HL-60 (cell line): ENCODE measurements around the gene MEG3.

ENCODE experiments used
- DNase-seq, 2 experiments: peaks; one replicate each; pipeline ENCODE4 v3.0.0-alpha.2; 2010 to 2020; ENCODE audit warnings: low read depth in 1 of 2, low spot score in 1 of 2
- H3K27ac ChIP-seq: fragments of 250-450 bp; sonication (Bioruptor Pico); replicated peaks from 2 replicates; pipeline ENCODE4 v1.5.1; 2020; ENCODE audit warnings: mild to moderate bottlenecking, moderate library complexity
- H3K27me3 ChIP-seq: fragments of 250-450 bp; sonication (Bioruptor Pico); 2 replicates; pipeline ENCODE4 v1.5.1; 2021; ENCODE audit warnings: mild to moderate bottlenecking, moderate library complexity; ENCODE audit not compliant: insufficient read depth, poor library complexity, severe bottlenecking
- H3K4me3 ChIP-seq: replicated peaks from 2 replicates; pipeline ENCODE4 v1.5.1; 2011; ENCODE audit warnings: mild to moderate bottlenecking, control low read depth, low read length; ENCODE audit not compliant: insufficient read depth
- GABPA ChIP-seq: IDR thresholded peaks from 2 replicates; pipeline ENCODE4 v1.6.1; 2012; ENCODE audit warnings: low read depth
- POLR2AphosphoS5 ChIP-seq: IDR thresholded peaks from 2 replicates; pipeline ENCODE4 v1.6.1; 2012; ENCODE audit warnings: low read depth
- SPI1 ChIP-seq: IDR thresholded peaks from 2 replicates; pipeline ENCODE4 v1.6.1; 2012; ENCODE audit warnings: low read depth, mild to moderate bottlenecking, borderline replicate concordance
- TF ChIP-seq, protein P1 (sequence below): IDR thresholded peaks from one replicate; pipeline ENCODE4 v1.5.1; 2011; ENCODE audit warnings: low read length, control low read depth, inconsistent platforms; ENCODE audit not compliant: insufficient read depth
- TF ChIP-seq, protein P2 (sequence below): IDR thresholded peaks from 2 replicates; pipeline ENCODE4 v1.6.1; 2012; ENCODE audit warnings: low read depth; ENCODE audit not compliant: insufficient replicate concordance

The MEG3 gene

GRCh38 chr14:100881211-100882025 is 55.5 kb downstream of the MEG3 start:
- Histone ChIP-seq H3K27ac (no peak overlapping the region), H3K4me3 (no peak overlapping the region), H3K27me3 (peaks cover 2% of the 10 kb centered on the region)
- TF ChIP-seq, protein P1, sequence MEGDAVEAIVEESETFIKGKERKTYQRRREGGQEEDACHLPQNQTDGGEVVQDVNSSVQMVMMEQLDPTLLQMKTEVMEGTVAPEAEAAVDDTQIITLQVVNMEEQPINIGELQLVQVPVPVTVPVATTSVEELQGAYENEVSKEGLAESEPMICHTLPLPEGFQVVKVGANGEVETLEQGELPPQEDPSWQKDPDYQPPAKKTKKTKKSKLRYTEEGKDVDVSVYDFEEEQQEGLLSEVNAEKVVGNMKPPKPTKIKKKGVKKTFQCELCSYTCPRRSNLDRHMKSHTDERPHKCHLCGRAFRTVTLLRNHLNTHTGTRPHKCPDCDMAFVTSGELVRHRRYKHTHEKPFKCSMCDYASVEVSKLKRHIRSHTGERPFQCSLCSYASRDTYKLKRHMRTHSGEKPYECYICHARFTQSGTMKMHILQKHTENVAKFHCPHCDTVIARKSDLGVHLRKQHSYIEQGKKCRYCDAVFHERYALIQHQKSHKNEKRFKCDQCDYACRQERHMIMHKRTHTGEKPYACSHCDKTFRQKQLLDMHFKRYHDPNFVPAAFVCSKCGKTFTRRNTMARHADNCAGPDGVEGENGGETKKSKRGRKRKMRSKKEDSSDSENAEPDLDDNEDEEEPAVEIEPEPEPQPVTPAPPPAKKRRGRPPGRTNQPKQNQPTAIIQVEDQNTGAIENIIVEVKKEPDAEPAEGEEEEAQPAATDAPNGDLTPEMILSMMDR, result no peak
- no peak for TF ChIP-seq SPI1
- TF ChIP-seq, protein P2, sequence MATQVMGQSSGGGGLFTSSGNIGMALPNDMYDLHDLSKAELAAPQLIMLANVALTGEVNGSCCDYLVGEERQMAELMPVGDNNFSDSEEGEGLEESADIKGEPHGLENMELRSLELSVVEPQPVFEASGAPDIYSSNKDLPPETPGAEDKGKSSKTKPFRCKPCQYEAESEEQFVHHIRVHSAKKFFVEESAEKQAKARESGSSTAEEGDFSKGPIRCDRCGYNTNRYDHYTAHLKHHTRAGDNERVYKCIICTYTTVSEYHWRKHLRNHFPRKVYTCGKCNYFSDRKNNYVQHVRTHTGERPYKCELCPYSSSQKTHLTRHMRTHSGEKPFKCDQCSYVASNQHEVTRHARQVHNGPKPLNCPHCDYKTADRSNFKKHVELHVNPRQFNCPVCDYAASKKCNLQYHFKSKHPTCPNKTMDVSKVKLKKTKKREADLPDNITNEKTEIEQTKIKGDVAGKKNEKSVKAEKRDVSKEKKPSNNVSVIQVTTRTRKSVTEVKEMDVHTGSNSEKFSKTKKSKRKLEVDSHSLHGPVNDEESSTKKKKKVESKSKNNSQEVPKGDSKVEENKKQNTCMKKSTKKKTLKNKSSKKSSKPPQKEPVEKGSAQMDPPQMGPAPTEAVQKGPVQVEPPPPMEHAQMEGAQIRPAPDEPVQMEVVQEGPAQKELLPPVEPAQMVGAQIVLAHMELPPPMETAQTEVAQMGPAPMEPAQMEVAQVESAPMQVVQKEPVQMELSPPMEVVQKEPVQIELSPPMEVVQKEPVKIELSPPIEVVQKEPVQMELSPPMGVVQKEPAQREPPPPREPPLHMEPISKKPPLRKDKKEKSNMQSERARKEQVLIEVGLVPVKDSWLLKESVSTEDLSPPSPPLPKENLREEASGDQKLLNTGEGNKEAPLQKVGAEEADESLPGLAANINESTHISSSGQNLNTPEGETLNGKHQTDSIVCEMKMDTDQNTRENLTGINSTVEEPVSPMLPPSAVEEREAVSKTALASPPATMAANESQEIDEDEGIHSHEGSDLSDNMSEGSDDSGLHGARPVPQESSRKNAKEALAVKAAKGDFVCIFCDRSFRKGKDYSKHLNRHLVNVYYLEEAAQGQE, result no peak
- TF ChIP-seq GABPA, result no peak
- no peak for TF ChIP-seq POLR2AphosphoS5
- no peak for DNase-seq

DNA sequence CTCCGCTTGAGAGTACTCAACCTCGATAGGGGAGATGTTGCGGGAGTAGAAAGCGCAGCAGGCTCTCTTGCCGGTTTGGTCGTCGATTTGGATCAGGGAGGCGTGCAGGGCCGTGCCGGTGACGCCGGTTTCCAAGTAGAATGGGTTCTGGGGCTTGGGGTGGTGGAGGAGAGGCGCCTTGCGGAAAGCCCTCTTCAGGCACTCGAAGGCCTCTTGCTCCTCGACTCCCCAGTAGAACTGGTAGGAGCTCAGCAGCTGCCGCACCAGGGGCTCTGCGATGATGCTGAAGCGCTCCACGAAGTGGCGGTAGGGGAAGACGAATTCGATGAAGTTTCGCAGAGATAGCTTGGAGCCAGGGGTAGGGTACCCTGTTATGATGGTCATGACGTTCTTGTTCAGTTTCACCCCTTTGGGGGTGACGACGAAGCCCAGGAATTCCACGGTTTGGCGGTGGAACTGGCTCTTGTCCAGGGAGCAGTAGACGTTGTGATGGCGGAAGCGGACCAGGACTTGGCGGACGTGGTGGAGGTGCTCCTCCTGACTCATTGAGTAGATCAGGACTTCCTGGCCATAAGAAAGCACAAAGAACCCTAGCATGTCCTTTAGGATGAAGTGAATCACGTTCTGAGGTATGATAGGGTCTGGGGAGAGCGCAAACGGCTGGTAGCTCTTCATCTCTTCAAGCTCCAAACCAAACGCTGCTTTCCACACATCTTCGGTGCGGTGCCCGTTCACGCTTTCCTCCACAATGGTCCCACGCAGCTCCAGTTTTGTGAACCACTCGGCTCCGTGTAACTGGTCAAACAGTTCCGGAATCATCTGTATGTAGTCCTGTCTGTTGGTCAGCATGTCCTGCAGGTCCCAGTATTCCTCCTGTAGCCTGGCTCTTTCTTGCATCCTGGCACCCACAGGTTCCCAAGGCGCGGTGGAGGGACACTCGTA is 56.4 kb downstream of the MEG3 start:
- Histone ChIP-seq H3K27me3 (peaks cover 2% of the 10 kb centered on the region), H3K27ac (no peak overlapping the region), H3K4me3 (no peak overlapping the region)
- TF ChIP-seq, protein P1, result no peak
- TF ChIP-seq SPI1, result no peak
- TF ChIP-seq POLR2AphosphoS5, result no peak
- no peak for TF ChIP-seq GABPA
- TF ChIP-seq, protein P2, result no peak
- DNase-seq, result no peak

GRCh38 chr14:100882991-100883788 is 57.3 kb downstream of the MEG3 start:
- Histone ChIP-seq H3K27ac (no peak overlapping the region), H3K4me3 (no peak overlapping the region), H3K27me3 (peaks cover 2% of the 10 kb centered on the region)
- TF ChIP-seq GABPA (no peak), POLR2AphosphoS5 (no peak), SPI1 (no peak)
- TF ChIP-seq, protein P2, result no peak
- TF ChIP-seq, protein P1, result no peak
- DNase-seq, result no peak
